ENCODE results near the gene TAF11L13.
A peak's percentile ranks its signal among the peaks of the same experiment; 100 is the strongest.
"Not testable (repeated sequence)": the region's sequence is repeated elsewhere in the genome, so short reads cannot be mapped to it uniquely, and the experiment has no call there.

Gene TAF11L13

GRCh38 chr5:17631788-17632187, at the start of gene TAF11L13:
TAF11L13 (plus strand) TSS chr5:17632088.
- DNase-seq (ENCODE audit: insufficient read length, low spot score); FAIRE-seq: not testable (repeated sequence)

- FAIRE-seq; DNase-seq (ENCODE audit: insufficient read length, low spot score): not testable (repeated sequence)
Observed at GRCh38 chr5:17585658-17586057, 46.2 kb upstream of the TAF11L13 start, which contains the start of gene TAF11L7. TAF11L7 (minus strand) TSS chr5:17585758.

- not testable (repeated sequence) for FAIRE-seq; DNase-seq (ENCODE audit: insufficient read length, low spot score)
Observed at GRCh38 chr5:17590860-17591259, 41.0 kb upstream of the TAF11L13 start, which contains the start of gene TAF11L8. TAF11L8 (minus strand) TSS chr5:17590960.

GRCh38 chr5:17594255-17594654, 37.6 kb upstream of the TAF11L13 start, which contains the start of gene TAF11L9:
TAF11L9 (minus strand) TSS chr5:17594394.
- DNase-seq (ENCODE audit: insufficient read length, low spot score); FAIRE-seq: not testable (repeated sequence)

GRCh38 chr5:17597728-17598127, 34.2 kb upstream of the TAF11L13 start, which contains the start of gene TAF11L10:
TAF11L10 (minus strand) TSS chr5:17597828.
- DNase-seq (ENCODE audit: insufficient read length, low spot score); FAIRE-seq: not testable (repeated sequence)

DNA sequence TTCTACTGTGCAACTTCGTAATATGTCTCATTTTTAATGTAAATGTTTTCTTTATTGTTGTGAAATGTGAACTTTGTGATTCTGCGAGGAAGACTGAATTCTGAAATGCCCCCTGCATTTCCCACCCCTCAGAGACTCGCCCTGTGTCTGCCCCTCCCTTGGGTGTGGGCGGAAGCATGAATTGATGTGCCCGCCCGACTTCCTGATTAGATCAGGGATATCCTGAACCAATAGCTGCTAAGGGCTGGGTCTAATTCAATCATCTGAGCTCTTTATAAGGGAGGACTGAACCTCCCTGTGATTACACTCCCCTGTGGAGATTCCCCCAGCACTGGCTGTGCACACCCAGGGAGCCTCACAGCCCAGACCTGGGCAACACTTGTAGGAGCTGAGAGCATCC, 28.0 kb upstream of the TAF11L13 start, which contains the start of gene TAF11L11:
TSS of gene TAF11L11 (plus strand) at position 304 of the 400 bp plus-strand sequence.
- not testable (repeated sequence) for DNase-seq (ENCODE audit: insufficient read length, low spot score); FAIRE-seq

DNA sequence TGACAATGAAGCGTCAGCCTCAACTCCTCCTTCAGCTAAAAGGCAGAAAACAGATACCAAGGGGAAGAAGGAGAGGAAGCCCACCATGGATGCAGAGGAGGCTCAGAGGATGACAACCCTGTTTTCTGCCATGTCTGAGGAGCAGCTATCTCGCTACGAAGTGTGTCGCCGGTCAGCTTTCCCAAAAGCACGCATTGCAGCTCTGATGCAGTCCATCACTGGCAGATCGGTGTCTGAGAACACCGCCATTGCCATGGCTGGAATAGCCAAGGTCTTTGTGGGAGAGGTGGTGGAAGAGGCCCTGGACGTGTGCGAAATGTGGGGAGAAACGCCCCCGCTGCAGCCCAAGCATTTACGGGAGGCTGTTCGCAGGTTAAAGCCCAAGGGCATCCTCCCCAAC, 26.9 kb upstream of the TAF11L13 start:
- DNase-seq (ENCODE audit: insufficient read length, low spot score) = no peak
- peak; percentile 20 for FAIRE-seq

- DNase-seq (ENCODE audit: insufficient read length, low spot score) = not testable (repeated sequence)
- peak; percentile 54 for FAIRE-seq
Observed at GRCh38 chr5:17607461-17607860, 24.4 kb upstream of the TAF11L13 start.

DNA sequence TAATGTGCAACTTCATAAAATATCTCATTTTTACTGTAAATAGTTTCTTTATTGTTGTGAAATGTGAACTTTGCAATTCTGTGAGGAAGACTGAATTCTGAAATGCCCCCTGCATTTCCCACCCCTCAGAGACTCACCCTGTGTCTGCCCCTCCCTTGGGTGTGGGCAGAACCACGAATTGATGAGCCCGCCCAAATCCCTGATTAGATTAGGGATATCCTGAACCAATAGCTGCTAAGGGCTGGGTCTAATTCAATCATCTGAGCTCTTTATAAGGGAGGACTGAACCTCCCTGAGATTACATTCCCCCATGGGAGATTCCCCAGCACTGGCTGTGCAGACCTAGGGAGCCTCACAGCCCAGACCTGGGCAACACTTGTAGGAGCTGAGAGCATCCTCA, 21.8 kb upstream of the TAF11L13 start, which contains the start of gene TAF11L12:
TSS of gene TAF11L12 (plus strand) at position 301 of the 400 bp plus-strand sequence.
- DNase-seq (ENCODE audit: insufficient read length, low spot score); FAIRE-seq: not testable (repeated sequence)

DNA sequence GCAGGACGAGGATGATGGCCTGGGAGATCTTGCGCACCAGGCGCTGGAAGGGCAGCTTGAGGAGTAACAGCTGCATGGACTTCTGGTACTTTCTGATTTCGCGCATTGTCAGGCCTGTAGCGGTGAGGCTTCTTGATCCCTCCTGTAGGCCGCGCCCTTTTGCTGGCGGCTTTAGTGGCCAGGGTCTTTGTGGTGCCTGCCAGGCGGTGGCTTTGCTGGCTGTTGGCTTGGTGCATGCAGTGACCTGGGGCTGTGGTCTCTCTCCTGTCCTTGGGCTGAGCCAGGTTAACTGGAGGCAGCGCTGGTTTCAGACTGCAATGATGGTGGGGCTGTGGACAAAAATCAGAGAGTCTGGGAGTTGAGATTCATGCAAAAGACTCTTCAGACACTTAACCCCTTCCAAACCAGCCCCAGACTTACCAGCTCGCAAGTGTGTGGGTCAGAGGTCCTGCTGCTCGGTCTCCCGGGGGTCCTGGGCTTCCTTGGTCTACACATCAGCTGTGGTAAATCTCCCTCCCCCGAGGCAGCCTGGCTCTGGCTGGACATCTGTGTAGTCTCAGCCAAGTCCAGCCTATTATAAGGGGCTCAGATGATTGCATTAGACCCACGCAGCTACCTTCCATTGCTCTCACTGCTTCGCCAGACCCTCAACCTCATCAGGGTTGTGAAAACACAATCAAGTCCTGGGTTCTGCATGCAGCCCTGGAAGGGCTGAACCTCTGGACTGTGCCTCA, 16.8 kb upstream of the TAF11L13 start:
- DNase-seq (ENCODE audit: insufficient read length, low spot score) = no peak
- FAIRE-seq = no peak

- DNase-seq (ENCODE audit: insufficient read length, low spot score) (no peak), FAIRE-seq (no peak)
Observed at GRCh38 chr5:17619354-17619753, 12.5 kb upstream of the TAF11L13 start.

GRCh38 chr5:17620627-17621026, 11.3 kb upstream of the TAF11L13 start:
- DNase-seq (ENCODE audit: insufficient read length, low spot score) (no peak), FAIRE-seq (no peak)

- FAIRE-seq (no peak), DNase-seq (ENCODE audit: insufficient read length, low spot score) (no peak)
Observed at GRCh38 chr5:17625686-17626085, 6.2 kb upstream of the TAF11L13 start.

DNA sequence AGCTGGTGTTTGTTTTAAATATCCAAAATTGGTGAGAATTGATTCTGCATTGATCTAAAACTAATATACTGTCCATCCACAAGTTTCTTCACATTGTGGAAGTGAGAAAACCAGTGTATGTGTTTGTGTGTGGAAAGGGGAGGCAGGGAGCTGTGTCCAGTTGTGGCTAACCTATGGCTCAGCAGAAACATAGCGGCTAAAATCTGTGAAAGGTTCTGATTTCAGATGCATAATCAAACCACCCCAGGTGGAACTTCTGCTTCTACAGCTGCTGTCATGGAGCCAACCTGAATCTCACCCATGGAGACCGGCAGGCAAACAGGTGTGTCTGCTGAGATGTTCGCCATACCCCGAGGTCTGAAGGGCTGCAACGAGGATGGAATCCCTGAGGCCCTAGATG, 2.3 kb downstream of the TAF11L13 start, which contains the start of gene TAF11L14:
TSS of gene TAF11L14 (plus strand) at position 301 of the 400 bp plus-strand sequence.
- FAIRE-seq (no peak), DNase-seq (ENCODE audit: insufficient read length, low spot score) (no peak)

DNA sequence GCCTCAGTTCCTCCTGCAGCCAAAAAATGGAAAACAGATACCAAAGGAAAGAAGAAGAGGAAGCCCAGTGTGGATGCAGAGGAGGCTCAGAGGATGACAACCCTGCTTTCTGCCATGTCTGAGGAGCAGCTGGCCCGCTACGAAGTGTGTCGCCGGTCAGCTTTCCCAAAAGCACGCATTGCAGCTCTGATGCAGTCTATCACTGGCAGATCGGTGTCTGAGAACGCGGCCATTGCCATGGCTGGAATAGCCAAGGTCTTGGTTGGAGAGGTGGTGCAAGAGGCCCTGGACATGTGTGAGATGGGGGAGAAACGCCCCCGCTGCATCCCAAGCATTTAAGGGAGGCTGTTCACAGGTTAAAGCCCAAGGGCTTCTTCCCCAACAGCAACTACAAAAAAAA, 17.3 kb downstream of the TAF11L13 start:
- FAIRE-seq; DNase-seq (ENCODE audit: insufficient read length, low spot score): not testable (repeated sequence)

- not testable (repeated sequence) for FAIRE-seq; DNase-seq (ENCODE audit: insufficient read length, low spot score)
Observed at GRCh38 chr5:17655201-17655759, 23.4 kb downstream of the TAF11L13 start.

GRCh38 chr5:17655921-17656320, 24.0 kb downstream of the TAF11L13 start:
- FAIRE-seq (no peak), DNase-seq (ENCODE audit: insufficient read length, low spot score) (no peak)

- DNase-seq (ENCODE audit: insufficient read length, low spot score) (no peak), FAIRE-seq (no peak)
Observed at GRCh38 chr5:17663182-17663581, 31.3 kb downstream of the TAF11L13 start.

DNA sequence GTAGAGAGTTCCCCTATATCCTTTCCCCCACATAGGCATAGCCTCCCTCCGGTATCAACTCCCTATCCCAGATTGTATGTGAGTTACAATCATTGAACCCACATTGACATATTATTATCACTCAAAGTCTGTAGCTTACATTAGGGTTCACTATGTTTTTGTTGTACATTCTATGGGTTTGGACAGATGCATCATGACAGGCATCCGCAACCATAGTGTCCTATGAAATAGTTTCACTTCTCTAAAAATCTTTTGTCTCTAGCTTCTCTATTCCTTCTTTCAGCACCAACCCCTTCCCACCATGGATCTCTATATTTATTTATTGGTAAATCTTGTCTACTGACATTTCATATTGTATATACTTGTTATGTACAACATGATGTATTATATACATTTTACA, 33.9 kb downstream of the TAF11L13 start:
- DNase-seq (ENCODE audit: insufficient read length, low spot score) = no peak
- FAIRE-seq = no peak

DNA sequence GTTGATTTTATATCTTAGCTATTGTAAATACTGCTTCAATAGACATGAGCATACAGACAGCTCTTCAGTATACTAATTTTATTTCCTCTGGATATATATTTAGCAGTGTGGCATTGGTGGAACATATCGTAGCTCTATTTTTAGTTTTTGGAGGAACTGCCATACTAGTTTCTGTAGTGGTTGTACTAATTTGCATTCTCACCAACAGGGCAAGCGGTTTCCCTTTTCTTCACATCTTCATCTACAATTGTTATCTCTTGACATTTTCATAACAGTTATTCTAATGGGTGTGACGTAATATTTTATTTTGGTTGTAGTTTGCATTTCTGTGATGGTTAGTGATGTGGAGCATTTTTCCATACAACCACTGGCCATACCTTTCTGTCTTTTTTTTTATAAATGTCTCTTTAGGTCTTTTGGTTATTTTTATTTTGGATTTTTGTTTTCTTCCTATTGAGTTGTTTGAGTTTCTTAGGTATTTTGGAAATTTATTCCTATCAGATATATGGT, 34.9 kb downstream of the TAF11L13 start:
- FAIRE-seq = no peak
- no peak for DNase-seq (ENCODE audit: insufficient read length, low spot score)

DNA sequence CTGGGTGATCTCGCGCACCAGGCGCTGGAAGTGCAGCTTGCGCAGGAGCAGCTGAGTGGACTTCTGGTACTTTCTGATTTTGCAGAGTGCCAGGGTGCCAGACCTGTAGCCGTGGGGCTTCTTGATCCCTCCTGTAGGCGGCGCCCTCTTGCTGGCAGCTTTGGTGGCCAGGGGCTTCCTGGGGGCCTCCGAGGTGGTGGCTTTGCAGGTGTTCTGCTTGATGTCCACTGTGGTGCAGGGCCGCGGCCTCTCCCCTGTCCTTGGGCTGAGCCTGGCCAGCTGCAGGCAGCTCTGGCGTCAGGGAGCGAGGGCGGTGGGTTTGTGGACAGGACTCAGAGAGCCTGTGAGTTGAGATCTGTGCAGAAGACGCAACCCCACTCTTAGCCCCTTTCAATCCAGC, 38.5 kb downstream of the TAF11L13 start:
- FAIRE-seq (no peak), DNase-seq (ENCODE audit: insufficient read length, low spot score) (no peak)
